Mesodermal cell (in vitro differentiated cells): ENCODE data around the gene ERBB2.
"Not testable (repeated sequence)": the region's sequence is repeated elsewhere in the genome, so short reads cannot be mapped to it uniquely, and the experiment has no call there.

ENCODE experiments used
- H3K27ac ChIP-seq: 2 replicates; pipeline ENCODE4 v1.7.0; 2013; ENCODE audit warnings: mild to moderate bottlenecking, low read depth, low read length, moderate library complexity; ENCODE audit not compliant: severe bottlenecking
- H3K36me3 ChIP-seq: 2 replicates; pipeline ENCODE4 v1.7.1; 2013; ENCODE audit warnings: mild to moderate bottlenecking, low read length, moderate library complexity; ENCODE audit not compliant: control insufficient read depth, insufficient read depth
- H3K4me1 ChIP-seq: one replicate; pipeline ENCODE4 v1.7.1; 2013; ENCODE audit warnings: mild to moderate bottlenecking, low read length; ENCODE audit not compliant: insufficient read depth, control insufficient read depth, poor library complexity, severe bottlenecking
- H3K4me3 ChIP-seq: 2 replicates; pipeline ENCODE4 v1.7.0; 2013; ENCODE audit warnings: low read length, control low read depth, mild to moderate bottlenecking; ENCODE audit not compliant: insufficient read depth, poor library complexity, severe bottlenecking; ENCODE audit errors: extremely low read depth
- H3K9me3 ChIP-seq: 2 replicates; pipeline ENCODE4 v1.7.1; 2013; ENCODE audit warnings: mild to moderate bottlenecking, low read length, moderate library complexity; ENCODE audit not compliant: control insufficient read depth
- WGBS, 2 experiments: methylation state at CpG; one replicate each; pipeline ENCODE4 v1.1.5; 2013; ENCODE audit warnings: missing lambda C conversion rate in 2 of 2; ENCODE audit not compliant: insufficient coverage in 2 of 2; 5-methylcytosine and 5-hydroxymethylcytosine counted together

Gene ERBB2

DNA sequence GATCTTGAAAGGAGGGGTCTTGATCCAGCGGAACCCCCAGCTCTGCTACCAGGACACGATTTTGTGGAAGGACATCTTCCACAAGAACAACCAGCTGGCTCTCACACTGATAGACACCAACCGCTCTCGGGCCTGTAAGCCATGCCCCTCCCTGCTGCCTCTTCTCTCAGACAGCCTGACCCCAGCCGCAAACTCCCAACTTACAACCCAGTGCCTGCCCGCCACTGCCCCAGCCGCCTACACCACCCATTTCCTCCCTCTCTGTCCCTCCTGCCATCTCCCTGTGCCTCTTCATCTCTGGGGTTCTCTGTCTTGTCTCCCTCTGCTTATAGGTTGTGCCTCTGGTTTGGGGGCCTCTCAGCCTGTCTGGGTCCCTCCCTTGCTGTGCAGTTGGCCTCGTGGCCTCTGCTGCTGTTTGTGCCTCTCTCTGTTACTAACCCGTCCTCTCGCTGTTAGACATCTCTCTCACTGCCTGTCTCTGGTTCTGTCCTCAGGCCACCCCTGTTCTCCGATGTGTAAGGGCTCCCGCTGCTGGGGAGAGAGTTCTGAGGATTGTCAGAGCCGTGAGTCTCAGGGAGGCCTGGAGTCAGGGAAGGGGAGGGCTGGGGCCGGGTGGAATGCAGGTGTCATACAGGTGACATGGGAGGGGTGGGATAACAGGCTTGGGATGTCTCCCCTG, 9.6 kb downstream of the ERBB2 start:
- no peak overlapping the region for H3K27ac ChIP-seq
- 93 to 94% methylated on average over 12 of the region's 14 CpGs for WGBS, 2 experiments
- no peaks in the 10 kb centered on the region for H3K4me1 ChIP-seq
- no peak overlapping the region for H3K4me3 ChIP-seq
- H3K9me3 ChIP-seq: no peaks in the 10 kb centered on the region
- peaks cover 60% of the 10 kb centered on the region for H3K36me3 ChIP-seq

DNA sequence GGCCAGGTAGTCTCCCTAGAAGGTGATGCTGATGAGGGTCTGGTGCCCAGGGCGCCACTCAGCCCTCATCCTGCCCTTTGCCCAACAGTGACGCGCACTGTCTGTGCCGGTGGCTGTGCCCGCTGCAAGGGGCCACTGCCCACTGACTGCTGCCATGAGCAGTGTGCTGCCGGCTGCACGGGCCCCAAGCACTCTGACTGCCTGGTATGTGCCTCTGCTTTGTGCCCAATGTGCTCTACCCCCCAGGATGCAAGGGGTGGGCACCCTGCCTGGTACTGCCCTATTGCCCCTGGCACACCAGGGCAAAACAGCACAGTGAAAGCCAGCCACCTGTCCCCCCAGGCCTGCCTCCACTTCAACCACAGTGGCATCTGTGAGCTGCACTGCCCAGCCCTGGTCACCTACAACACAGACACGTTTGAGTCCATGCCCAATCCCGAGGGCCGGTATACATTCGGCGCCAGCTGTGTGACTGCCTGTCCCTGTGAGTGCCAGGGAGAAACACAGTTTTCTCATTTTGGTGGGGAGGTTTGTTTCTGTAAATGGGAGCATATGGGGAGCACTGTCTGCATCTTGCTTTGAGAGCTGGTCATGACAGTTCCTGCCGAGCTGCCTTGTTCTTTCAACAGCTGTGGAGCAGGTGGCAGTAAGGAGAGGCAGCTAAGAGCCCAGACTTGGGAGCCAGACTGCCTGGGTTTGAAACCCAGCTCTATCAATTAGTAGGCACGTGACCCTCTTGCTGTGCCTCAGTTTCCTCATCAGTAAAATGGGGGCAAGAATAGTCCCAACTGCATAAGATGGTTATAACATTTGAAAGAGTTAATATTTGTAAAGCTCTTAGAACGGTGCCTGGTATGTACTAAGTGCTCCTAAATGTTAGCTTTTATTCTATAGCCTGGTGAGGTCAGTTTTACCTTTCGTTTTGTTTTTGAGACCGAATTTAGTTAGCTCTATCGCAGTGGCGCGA, 10.4 kb downstream of the ERBB2 start:
- H3K36me3 ChIP-seq: peaks cover 68% of the 10 kb centered on the region
- no peak overlapping the region for H3K4me3 ChIP-seq
- no peak overlapping the region for H3K27ac ChIP-seq
- 97% methylated on average over 17 to 20 of the region's 20 CpGs for WGBS, 2 experiments
- H3K4me1 ChIP-seq: no peaks in the 10 kb centered on the region
- no peaks in the 10 kb centered on the region for H3K9me3 ChIP-seq

DNA sequence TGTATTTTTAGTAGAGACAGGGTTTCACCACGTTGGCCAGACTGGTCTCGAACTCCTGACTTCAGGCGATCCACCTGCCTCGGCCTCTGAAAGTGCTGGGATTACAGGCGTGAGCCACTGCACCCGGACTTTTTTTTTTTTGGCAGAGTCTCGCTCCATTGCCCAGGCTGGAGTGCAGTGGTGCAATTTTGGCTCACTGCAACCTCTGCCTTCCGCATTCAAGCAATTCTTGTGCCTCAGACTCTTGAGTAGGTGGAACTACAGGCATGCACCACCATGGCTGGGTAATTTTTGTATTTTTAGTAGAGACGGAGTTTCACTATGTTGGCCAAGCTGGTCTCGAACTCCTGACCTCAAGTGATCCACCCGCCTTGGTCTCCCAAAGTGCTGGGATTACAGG, 11.2 kb downstream of the ERBB2 start:
- H3K4me3 ChIP-seq, H3K27ac ChIP-seq, H3K4me1 ChIP-seq, H3K9me3 ChIP-seq: not testable (repeated sequence)
- H3K36me3 ChIP-seq: peaks cover 72% of the 10 kb centered on the region
- 90% methylated on average over 11 of the region's 11 CpGs for WGBS, 2 experiments

DNA sequence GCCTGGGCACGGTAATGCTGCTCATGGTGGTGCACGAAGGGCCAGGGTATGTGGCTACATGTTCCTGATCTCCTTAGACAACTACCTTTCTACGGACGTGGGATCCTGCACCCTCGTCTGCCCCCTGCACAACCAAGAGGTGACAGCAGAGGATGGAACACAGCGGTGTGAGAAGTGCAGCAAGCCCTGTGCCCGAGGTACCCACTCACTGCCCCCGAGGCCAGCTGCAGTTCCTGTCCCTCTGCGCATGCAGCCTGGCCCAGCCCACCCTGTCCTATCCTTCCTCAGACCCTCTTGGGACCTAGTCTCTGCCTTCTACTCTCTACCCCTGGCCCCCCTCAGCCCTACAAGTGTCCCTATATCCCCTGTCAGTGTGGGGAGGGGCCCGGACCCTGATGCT, 12.0 kb downstream of the ERBB2 start:
- H3K4me3 ChIP-seq: no peak overlapping the region
- H3K36me3 ChIP-seq: peaks cover 78% of the 10 kb centered on the region
- no peak overlapping the region for H3K27ac ChIP-seq
- no peaks in the 10 kb centered on the region for H3K9me3 ChIP-seq
- 89 to 98% methylated on average over 8 to 9 of the region's 10 CpGs for WGBS, 2 experiments
- no peaks in the 10 kb centered on the region for H3K4me1 ChIP-seq

DNA sequence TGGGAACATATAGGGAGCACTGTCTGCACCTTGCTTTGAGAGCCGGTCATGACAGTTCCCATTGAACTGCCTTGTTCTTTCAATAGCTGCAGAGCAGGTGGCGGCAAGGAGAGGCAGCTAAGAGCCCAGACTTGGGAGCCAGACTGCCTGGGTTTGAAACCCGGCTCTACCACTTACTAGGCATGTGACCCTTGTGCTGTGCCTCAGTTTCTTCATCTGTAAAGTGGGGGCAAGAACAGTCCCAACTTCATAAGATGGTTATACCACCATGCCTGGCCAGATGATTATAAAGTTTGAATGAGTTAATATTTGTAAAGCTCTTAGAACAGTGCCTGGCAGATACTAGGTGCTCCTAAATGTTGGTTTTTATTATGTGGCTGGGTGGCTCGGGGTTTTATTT, 14.4 kb downstream of the ERBB2 start:
- H3K9me3 ChIP-seq: no peaks in the 10 kb centered on the region
- no peaks in the 10 kb centered on the region for H3K4me1 ChIP-seq
- no peak overlapping the region for H3K4me3 ChIP-seq
- H3K36me3 ChIP-seq: peaks cover 76% of the 10 kb centered on the region
- 100% methylated on average over 3 of the region's 4 CpGs for WGBS, 2 experiments
- H3K27ac ChIP-seq: no peak overlapping the region

DNA sequence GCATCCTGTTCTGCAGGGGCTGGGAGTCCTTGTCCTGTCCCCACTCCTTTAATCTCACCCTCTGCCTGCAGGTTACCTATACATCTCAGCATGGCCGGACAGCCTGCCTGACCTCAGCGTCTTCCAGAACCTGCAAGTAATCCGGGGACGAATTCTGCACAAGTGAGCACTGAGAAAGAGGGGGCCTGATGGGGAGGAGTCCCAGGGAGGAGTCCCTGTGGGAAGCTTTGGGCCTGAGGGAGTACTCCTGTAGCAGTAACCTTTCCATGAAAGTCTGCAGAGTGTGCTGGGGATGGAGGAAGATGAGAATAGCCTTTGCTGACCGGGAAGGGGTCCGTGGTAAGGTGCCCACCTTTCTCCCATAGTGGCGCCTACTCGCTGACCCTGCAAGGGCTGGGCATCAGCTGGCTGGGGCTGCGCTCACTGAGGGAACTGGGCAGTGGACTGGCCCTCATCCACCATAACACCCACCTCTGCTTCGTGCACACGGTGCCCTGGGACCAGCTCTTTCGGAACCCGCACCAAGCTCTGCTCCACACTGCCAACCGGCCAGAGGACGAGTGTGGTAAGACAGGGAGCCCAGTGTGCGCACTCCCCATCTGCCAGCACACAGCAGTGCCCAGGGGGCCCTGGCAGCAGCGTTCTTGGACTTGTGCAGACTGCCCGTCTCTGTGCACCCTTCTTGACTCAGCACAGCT, 15.7 kb downstream of the ERBB2 start:
- no peaks in the 10 kb centered on the region for H3K4me1 ChIP-seq
- H3K36me3 ChIP-seq: peaks cover 76% of the 10 kb centered on the region
- WGBS, 2 experiments: 94% methylated on average over 15 to 18 of the region's 18 CpGs
- no peaks in the 10 kb centered on the region for H3K9me3 ChIP-seq
- no peak overlapping the region for H3K27ac ChIP-seq
- H3K4me3 ChIP-seq: no peak overlapping the region

DNA sequence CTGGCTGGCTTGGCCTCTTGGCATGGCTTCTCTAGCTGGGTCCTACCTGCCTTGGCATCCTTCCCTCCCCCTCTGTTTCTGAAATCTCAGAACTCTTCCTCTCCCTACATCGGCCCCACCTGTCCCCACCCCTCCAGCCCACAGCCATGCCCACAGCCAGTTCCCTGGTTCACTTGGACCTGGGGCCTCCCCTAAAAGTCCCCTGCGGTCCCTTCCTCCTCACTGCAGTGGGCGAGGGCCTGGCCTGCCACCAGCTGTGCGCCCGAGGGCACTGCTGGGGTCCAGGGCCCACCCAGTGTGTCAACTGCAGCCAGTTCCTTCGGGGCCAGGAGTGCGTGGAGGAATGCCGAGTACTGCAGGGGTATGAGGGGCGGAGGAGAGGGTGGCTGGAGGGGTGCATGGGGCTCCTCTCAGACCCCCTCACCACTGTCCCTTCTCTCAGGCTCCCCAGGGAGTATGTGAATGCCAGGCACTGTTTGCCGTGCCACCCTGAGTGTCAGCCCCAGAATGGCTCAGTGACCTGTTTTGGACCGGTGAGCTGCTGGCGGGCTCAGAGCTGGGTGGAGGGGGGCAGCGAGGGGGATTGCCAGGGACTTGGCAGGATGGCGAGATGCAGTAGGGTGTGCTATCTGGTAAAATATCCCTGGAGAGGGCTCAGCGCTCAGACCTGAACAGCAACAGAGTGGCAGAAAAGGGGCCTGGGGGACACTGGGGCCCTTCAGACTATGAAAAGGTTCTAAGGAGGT, 16.4 kb downstream of the ERBB2 start:
- Histone ChIP-seq H3K36me3 (peaks cover 74% of the 10 kb centered on the region), H3K9me3 (no peaks in the 10 kb centered on the region), H3K27ac (no peak overlapping the region), H3K4me1 (no peaks in the 10 kb centered on the region), H3K4me3 (no peak overlapping the region)
- 95 to 100% methylated on average over 6 to 15 of the region's 15 CpGs for WGBS, 2 experiments

DNA sequence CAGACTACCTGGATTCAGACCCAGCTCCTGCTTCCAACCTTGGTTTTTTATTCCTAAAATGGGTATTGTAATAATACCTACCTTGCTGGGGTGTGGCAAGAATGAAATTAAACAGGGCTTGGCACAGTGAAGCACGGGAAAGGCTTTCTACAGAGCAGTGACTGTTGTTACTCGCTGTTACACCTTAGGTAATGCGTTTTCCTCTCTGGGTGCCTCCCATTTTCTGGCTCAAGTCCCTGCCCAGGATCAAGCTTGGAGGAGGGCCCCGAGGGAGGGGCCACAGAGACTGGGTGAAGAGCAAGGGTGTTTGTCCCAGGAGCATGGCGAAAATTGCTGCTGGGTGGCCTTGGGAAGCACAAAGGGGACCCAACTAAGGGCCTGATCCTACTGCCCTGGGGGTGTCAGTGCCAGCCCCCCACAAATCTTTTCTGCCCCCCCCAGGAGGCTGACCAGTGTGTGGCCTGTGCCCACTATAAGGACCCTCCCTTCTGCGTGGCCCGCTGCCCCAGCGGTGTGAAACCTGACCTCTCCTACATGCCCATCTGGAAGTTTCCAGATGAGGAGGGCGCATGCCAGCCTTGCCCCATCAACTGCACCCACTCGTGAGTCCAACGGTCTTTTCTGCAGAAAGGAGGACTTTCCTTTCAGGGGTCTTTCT, 17.1 kb downstream of the ERBB2 start:
- H3K36me3 ChIP-seq: peaks cover 70% of the 10 kb centered on the region
- WGBS, 2 experiments: 90 to 92% methylated on average over 8 to 11 of the region's 11 CpGs
- no peaks in the 10 kb centered on the region for H3K4me1 ChIP-seq
- H3K4me3 ChIP-seq: no peak overlapping the region
- no peak overlapping the region for H3K27ac ChIP-seq
- H3K9me3 ChIP-seq: no peaks in the 10 kb centered on the region

DNA sequence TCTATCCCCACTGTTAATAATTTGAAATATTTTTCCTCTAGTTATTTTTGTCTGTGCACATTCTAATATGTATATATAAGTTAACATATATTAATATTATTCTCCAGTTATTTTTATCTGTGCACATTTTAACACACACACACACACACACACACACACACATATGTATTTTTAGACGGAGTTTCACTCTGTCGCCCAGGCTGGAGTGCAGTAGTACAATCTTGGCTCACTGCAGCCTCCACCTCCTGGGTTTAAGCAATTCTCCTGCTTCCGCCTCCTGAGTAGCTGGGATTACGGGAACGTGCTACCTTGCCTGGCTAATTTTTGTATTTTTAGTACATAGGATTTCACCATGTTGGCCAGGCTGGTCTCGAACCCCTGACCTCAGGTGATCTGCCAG, 17.8 kb downstream of the ERBB2 start:
- H3K36me3 ChIP-seq: peaks cover 69% of the 10 kb centered on the region
- H3K4me3 ChIP-seq: no peak overlapping the region
- no peak overlapping the region for H3K27ac ChIP-seq
- 95 to 100% methylated on average over 6 of the region's 6 CpGs for WGBS, 2 experiments
- no peaks in the 10 kb centered on the region for H3K9me3 ChIP-seq
- no peaks in the 10 kb centered on the region for H3K4me1 ChIP-seq
